Liver (tissue), 9 donors: ENCODE results near the gene SLC44A1. TPM values are rescaled to one million over a fixed set of nuclear protein-coding genes. Genes with fewer than 3 reads are reported as not detected.

Experiments used
- DNase-seq: peaks from one replicate; pipeline ENCODE4 v3.0.0-alpha.2; 2017; ENCODE audit warnings: low spot score
- H3K27ac ChIP-seq, 2 donors: one replicate each; pipeline ENCODE4 v1.7.0; 2013; ENCODE audit warnings: inconsistent platforms in 2 of 2, low read length in 2 of 2, control low read depth in 1 of 2, low read depth in 1 of 2, mild to moderate bottlenecking in 1 of 2
- H3K27me3 ChIP-seq, 4 donors: one replicate each; pipeline versions ENCODE4 v1.6.1 to v1.7.0; 2013; ENCODE audit warnings: low read length in 3 of 4, inconsistent platforms in 1 of 4, mild to moderate bottlenecking in 1 of 4, moderate library complexity in 1 of 4; ENCODE audit not compliant: control insufficient read depth in 4 of 4, insufficient read depth in 4 of 4
- H3K36me3 ChIP-seq, 4 donors: one replicate each; pipeline versions ENCODE4 v1.6.1 to v1.7.0; 2013; ENCODE audit warnings: low read length in 3 of 4, mild to moderate bottlenecking in 3 of 4, low read depth in 1 of 4, moderate library complexity in 1 of 4; ENCODE audit not compliant: control insufficient read depth in 4 of 4, insufficient read depth in 3 of 4
- H3K4me1 ChIP-seq, 4 donors: one replicate each; pipeline versions ENCODE4 v1.6.1 to v1.7.0; 2013; ENCODE audit warnings: low read length in 3 of 4, mild to moderate bottlenecking in 3 of 4, moderate library complexity in 1 of 4; ENCODE audit not compliant: control insufficient read depth in 4 of 4, insufficient read depth in 4 of 4
- H3K4me3 ChIP-seq, 3 donors: one replicate each; pipeline versions ENCODE4 v1.6.1 to v1.7.0; 2013; ENCODE audit warnings: low read length in 3 of 3, control low read depth in 1 of 3, low read depth in 1 of 3, mild to moderate bottlenecking in 1 of 3
- H3K9ac ChIP-seq, 2 donors: one replicate each; pipeline ENCODE4 v1.7.0; 2013; ENCODE audit warnings: low read length in 2 of 2, mild to moderate bottlenecking in 2 of 2, moderate library complexity in 2 of 2, control low read depth in 1 of 2, low read depth in 1 of 2
- H3K9me3 ChIP-seq, 4 donors: one replicate each; pipeline versions ENCODE4 v1.6.1 to v1.7.0; 2013; ENCODE audit warnings: low read length in 3 of 4; ENCODE audit not compliant: control insufficient read depth in 4 of 4
- FOXA1 ChIP-seq: IDR thresholded peaks from 2 replicates; pipeline ENCODE4 v1.6.1; 2016; ENCODE audit warnings: antibody characterized with exemption
- FOXA2 ChIP-seq: IDR thresholded peaks from 2 replicates; pipeline ENCODE4 v1.6.1; 2016; ENCODE audit warnings: antibody characterized with exemption
- GABPA ChIP-seq, 2 donors: IDR thresholded peaks in 1 of 2; conservative IDR thresholded peaks in 1 of 2; 2 replicates each; pipeline ENCODE4 v1.6.1; 2016; ENCODE audit warnings: antibody characterized with exemption in 2 of 2, mild to moderate bottlenecking in 1 of 2, moderate library complexity in 1 of 2
- HNF4A ChIP-seq, 2 donors: conservative IDR thresholded peaks; 2 replicates each; pipeline ENCODE4 v1.6.1; 2016; ENCODE audit warnings: antibody characterized with exemption in 2 of 2, mild to moderate bottlenecking in 2 of 2
- HNF4G ChIP-seq: IDR thresholded peaks from 2 replicates; pipeline ENCODE4 v1.6.1; 2016; ENCODE audit warnings: antibody characterized with exemption
- MAX ChIP-seq: IDR thresholded peaks from 2 replicates; pipeline ENCODE4 v1.6.1; 2016; ENCODE audit warnings: antibody characterized with exemption
- NR2F2 ChIP-seq: IDR thresholded peaks from 2 replicates; pipeline ENCODE4 v1.6.1; 2016; ENCODE audit warnings: antibody characterized with exemption
- RAD21 ChIP-seq, 2 donors: IDR thresholded peaks; 2 replicates each; pipeline ENCODE4 v1.6.1; 2016; ENCODE audit warnings: antibody characterized with exemption in 2 of 2, mild to moderate bottlenecking in 2 of 2
- REST ChIP-seq: IDR thresholded peaks from 2 replicates; pipeline ENCODE4 v1.6.1; 2016; ENCODE audit warnings: antibody characterized with exemption, mild to moderate bottlenecking
- RXRA ChIP-seq, 2 donors: IDR thresholded peaks; 2 replicates each; pipeline ENCODE4 v1.6.1; 2017 to 2018; ENCODE audit warnings: antibody characterized with exemption in 2 of 2, mild to moderate bottlenecking in 1 of 2
- SP1 ChIP-seq: IDR thresholded peaks from 2 replicates; pipeline ENCODE4 v1.6.1; 2018; ENCODE audit warnings: antibody characterized with exemption, mild to moderate bottlenecking
- TAF1 ChIP-seq: conservative IDR thresholded peaks from 2 replicates; pipeline ENCODE4 v1.6.1; 2016; ENCODE audit warnings: antibody characterized with exemption, mild to moderate bottlenecking
- YY1 ChIP-seq: IDR thresholded peaks from 2 replicates; pipeline ENCODE4 v1.6.1; 2016; ENCODE audit warnings: antibody characterized with exemption, mild to moderate bottlenecking
- WGBS: extraction: QIAGEN DNeasy Blood & Tissue Kit; methylation state at CpG from one replicate; pipeline ENCODE4 v1.1.7; 2013; 5-methylcytosine and 5-hydroxymethylcytosine counted together
- polyA plus RNA-seq, 2 donors: library from polyadenylated mRNA; stranded (reverse) in 1 of 2; unstranded in 1 of 2; fragments of 200-250 nt in 1 of 2; fragments of >200 nt in 1 of 2; fragmentation: Nextera tagmentation in 1 of 2; extraction: Ambion mirVana in 1 of 2; gene quantifications; one replicate each; pipeline versions ENCODE4 v1.2.1 to v1.2.3, GENCODE V29; 2013 to 2015
- total RNA-seq, 2 donors: library from RNA; depleted of rRNA; stranded (reverse); fragments of >200 nt; gene quantifications; one replicate each; pipeline ENCODE4 v1.2.3, GENCODE V29; 2014
- TF ChIP-seq, protein P1 (sequence below): fragments of 150-350 bp; IDR thresholded peaks from 2 replicates; pipeline ENCODE4 v1.5.1; 2017; ENCODE audit warnings: improper control_type of control experiment, low read depth, low read length; ENCODE audit not compliant: missing input control
- TF ChIP-seq, protein P2 (sequence below): IDR thresholded peaks from 2 replicates; pipeline ENCODE4 v1.6.1; 2016; ENCODE audit warnings: antibody characterized with exemption
- TF ChIP-seq, protein P3 (sequence below): IDR thresholded peaks from 2 replicates; pipeline ENCODE4 v1.6.1; 2016; ENCODE audit warnings: antibody characterized with exemption
- donor health status: healthy.
- donor health status: healthy.
- donor health status: healthy.
- donor health status: healthy.
- donor health status: healthy.

The SLC44A1 gene
- total and polyA plus RNA-seq, 4 donors: 18.1 to 73.1 (median 53.1) TPM

GRCh38 chr9:105295986-105296385, 51.5 kb downstream of the SLC44A1 start:
- peaks cover 0 to 12% (median 6%) of the 10 kb centered on the region in 4 donors for H3K36me3 ChIP-seq
- H3K27ac ChIP-seq: no peak overlapping the region
- no peaks in the 10 kb centered on the region for H3K9me3 ChIP-seq
- no peak overlapping the region for H3K9ac ChIP-seq
- DNase-seq: no peak
- no peak overlapping the region for H3K4me3 ChIP-seq
- peaks cover 9 to 14% (median 10%) of the 10 kb centered on the region in 4 donors for H3K4me1 ChIP-seq
- H3K27me3 ChIP-seq: no peaks in the 10 kb centered on the region
- no peak for TF ChIP-seq REST
- no peak for TF ChIP-seq HNF4A (conservative IDR thresholded peaks at IDR 0.05)
- TF ChIP-seq FOXA1: no peak
- WGBS: 92% methylated on average over 4 of the region's 4 CpGs

DNA sequence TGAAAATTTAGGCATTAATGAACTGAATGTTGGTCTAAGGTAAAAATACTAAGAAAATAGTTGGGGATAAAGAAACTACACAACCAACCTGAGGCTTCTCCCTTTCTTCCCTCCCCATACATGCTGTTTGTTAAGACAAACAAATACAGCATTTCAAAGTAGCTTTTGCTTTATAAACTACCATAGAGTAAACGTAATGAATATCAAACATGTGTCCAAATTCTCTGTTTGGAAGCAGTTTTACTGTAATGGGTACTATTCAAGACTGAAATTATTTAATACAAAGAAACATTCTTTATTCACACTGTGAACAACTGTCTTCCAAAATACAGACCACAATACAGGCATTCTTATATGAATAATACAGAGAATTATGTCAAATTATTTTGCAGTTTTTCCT, 52.0 kb downstream of the SLC44A1 start:
- H3K36me3 ChIP-seq: peaks cover 0 to 12% (median 6%) of the 10 kb centered on the region in 4 donors
- no peaks in the 10 kb centered on the region for H3K27me3 ChIP-seq
- TF ChIP-seq SP1: no peak
- TF ChIP-seq, protein P1, sequence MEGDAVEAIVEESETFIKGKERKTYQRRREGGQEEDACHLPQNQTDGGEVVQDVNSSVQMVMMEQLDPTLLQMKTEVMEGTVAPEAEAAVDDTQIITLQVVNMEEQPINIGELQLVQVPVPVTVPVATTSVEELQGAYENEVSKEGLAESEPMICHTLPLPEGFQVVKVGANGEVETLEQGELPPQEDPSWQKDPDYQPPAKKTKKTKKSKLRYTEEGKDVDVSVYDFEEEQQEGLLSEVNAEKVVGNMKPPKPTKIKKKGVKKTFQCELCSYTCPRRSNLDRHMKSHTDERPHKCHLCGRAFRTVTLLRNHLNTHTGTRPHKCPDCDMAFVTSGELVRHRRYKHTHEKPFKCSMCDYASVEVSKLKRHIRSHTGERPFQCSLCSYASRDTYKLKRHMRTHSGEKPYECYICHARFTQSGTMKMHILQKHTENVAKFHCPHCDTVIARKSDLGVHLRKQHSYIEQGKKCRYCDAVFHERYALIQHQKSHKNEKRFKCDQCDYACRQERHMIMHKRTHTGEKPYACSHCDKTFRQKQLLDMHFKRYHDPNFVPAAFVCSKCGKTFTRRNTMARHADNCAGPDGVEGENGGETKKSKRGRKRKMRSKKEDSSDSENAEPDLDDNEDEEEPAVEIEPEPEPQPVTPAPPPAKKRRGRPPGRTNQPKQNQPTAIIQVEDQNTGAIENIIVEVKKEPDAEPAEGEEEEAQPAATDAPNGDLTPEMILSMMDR: no peak
- no peak for TF ChIP-seq GABPA (IDR thresholded peaks at IDR 0.05 in 1 of 2, conservative IDR thresholded peaks at IDR 0.05 in 1 of 2)
- no peak for TF ChIP-seq MAX
- TF ChIP-seq RXRA (IDR thresholded peaks at IDR 0.05): no peak
- TF ChIP-seq, protein P2, sequence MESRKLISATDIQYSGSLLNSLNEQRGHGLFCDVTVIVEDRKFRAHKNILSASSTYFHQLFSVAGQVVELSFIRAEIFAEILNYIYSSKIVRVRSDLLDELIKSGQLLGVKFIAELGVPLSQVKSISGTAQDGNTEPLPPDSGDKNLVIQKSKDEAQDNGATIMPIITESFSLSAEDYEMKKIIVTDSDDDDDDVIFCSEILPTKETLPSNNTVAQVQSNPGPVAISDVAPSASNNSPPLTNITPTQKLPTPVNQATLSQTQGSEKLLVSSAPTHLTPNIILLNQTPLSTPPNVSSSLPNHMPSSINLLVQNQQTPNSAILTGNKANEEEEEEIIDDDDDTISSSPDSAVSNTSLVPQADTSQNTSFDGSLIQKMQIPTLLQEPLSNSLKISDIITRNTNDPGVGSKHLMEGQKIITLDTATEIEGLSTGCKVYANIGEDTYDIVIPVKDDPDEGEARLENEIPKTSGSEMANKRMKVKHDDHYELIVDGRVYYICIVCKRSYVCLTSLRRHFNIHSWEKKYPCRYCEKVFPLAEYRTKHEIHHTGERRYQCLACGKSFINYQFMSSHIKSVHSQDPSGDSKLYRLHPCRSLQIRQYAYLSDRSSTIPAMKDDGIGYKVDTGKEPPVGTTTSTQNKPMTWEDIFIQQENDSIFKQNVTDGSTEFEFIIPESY: no peak
- no peak for TF ChIP-seq HNF4G
- TF ChIP-seq FOXA1: no peak
- TF ChIP-seq, protein P3, sequence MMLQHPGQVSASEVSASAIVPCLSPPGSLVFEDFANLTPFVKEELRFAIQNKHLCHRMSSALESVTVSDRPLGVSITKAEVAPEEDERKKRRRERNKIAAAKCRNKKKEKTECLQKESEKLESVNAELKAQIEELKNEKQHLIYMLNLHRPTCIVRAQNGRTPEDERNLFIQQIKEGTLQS: no peak
- TF ChIP-seq RAD21 (IDR thresholded peaks at IDR 0.05): no peak
- TF ChIP-seq TAF1: no peak
- TF ChIP-seq FOXA2: no peak
- TF ChIP-seq HNF4A (conservative IDR thresholded peaks at IDR 0.05): no peak
- no peak for TF ChIP-seq YY1
- no peak for TF ChIP-seq NR2F2
- 58% methylated on average over 1 of the region's 1 CpG for WGBS
- no peak for DNase-seq
- H3K9ac ChIP-seq: no peak overlapping the region
- H3K9me3 ChIP-seq: no peaks in the 10 kb centered on the region
- no peak overlapping the region for H3K27ac ChIP-seq
- H3K4me3 ChIP-seq: no peak overlapping the region
- H3K4me1 ChIP-seq: peaks cover 5 to 10% (median 6%) of the 10 kb centered on the region in 4 donors
